B cell (primary cell): ENCODE measurements around the gene ERVFRD-1. TPM values are rescaled to one million over a fixed set of nuclear protein-coding genes. Genes with fewer than 3 reads are reported as not detected.

Experiments used
- ATAC-seq: fragments of 200-7000 bp; cut with Tn5 transposase; one replicate; pipeline ENCODE4 v1.10.0; 2021; ENCODE audit warnings: low read depth, mild to moderate bottlenecking, moderate number of reproducible peaks, moderate library complexity
- CTCF ChIA-PET: fragments of 350-600 bp; sonication (Branson Sonifier 250); formaldehyde crosslinking; loops from one replicate; lab custom pipeline; 2021; ENCODE audit warnings: antibody characterized with exemption, inconsistent platforms; lab: Charles Lee
- POLR2A ChIA-PET: fragments of 350-600 bp; sonication (Branson Sonifier 250); formaldehyde crosslinking; loops from one replicate; lab custom pipeline; 2021; ENCODE audit warnings: antibody characterized with exemption; lab: Charles Lee
- DNase-seq: peaks from one replicate; pipeline ENCODE4 v3.0.0; 2013
- H2AFZ ChIP-seq: 2 replicates; pipeline ENCODE4 v1.6.1; 2012; ENCODE audit warnings: mild to moderate bottlenecking, low read depth, low read length; ENCODE audit not compliant: insufficient read depth, poor library complexity, severe bottlenecking
- H3K27ac ChIP-seq, 2 donors: 1 replicate in 1 of 2; 2 replicates in 1 of 2; pipeline ENCODE4 v1.5.1; 2012 to 2013; ENCODE audit warnings: low read length in 2 of 2, mild to moderate bottlenecking in 2 of 2, moderate library complexity in 1 of 2
- H3K27me3 ChIP-seq, 4 experiments: fragments of 200-600 bp in 1 of 4; sonication (generic) in 1 of 4; replicated peaks in 1 of 4; 1 replicate in 2 of 4; 2 replicates in 2 of 4; pipeline versions ENCODE4 v1.6.1 to v1.7.0; 2013 to 2016; ENCODE audit warnings: low read length in 3 of 4, mild to moderate bottlenecking in 2 of 4, mixed read lengths in 1 of 4, moderate library complexity in 1 of 4; ENCODE audit not compliant: insufficient read depth in 4 of 4, control insufficient read depth in 3 of 4; ENCODE audit errors: control extremely low read depth in 1 of 4
- H3K36me3 ChIP-seq, 2 experiments: replicated peaks in 1 of 2; 1 replicate in 1 of 2; 2 replicates in 1 of 2; pipeline versions ENCODE4 v1.6.1 to v1.7.1; 2013; ENCODE audit warnings: low read length in 1 of 2; ENCODE audit not compliant: insufficient read depth in 2 of 2, control insufficient read depth in 1 of 2; ENCODE audit errors: control extremely low read depth in 1 of 2, extremely low read depth in 1 of 2
- H3K4me1 ChIP-seq, 2 donors: fragments of 200-600 bp in 1 of 2; sonication (generic) in 1 of 2; 1 replicate in 1 of 2; 2 replicates in 1 of 2; pipeline versions ENCODE4 v1.5.1 to v1.6.1; 2013 to 2017; ENCODE audit warnings: low read length in 2 of 2; ENCODE audit not compliant: control insufficient read depth in 2 of 2, insufficient read depth in 2 of 2
- H3K4me2 ChIP-seq: replicated peaks from 2 replicates; pipeline ENCODE3; 2012; ENCODE audit warnings: mild to moderate bottlenecking, low read depth, low read length; ENCODE audit not compliant: poor library complexity, severe bottlenecking
- H3K4me3 ChIP-seq, 5 experiments: fragments of 200-600 bp in 1 of 5; sonication (generic) in 1 of 5; 1 replicate in 3 of 5; 2 replicates in 2 of 5; pipeline versions ENCODE4 v1.5.1 to v1.7.0; 2011 to 2016; ENCODE audit warnings: low read length in 4 of 5, mild to moderate bottlenecking in 4 of 5, low read depth in 2 of 5, control low read depth in 1 of 5, moderate library complexity in 1 of 5; ENCODE audit not compliant: insufficient read depth in 1 of 5; ENCODE audit errors: control extremely low read depth in 1 of 5, extremely low read depth in 1 of 5
- H3K79me2 ChIP-seq: fragments of 200-600 bp; sonication (generic); one replicate; pipeline ENCODE4 v1.6.0; 2016; ENCODE audit warnings: low read length; ENCODE audit not compliant: control insufficient read depth, insufficient read depth
- H3K9ac ChIP-seq: fragments of 200-600 bp; sonication (generic); 2 replicates; pipeline ENCODE4 v1.6.1; 2017; ENCODE audit warnings: mild to moderate bottlenecking, low read length, moderate library complexity
- H3K9me3 ChIP-seq, 3 donors: one replicate each; pipeline versions ENCODE4 v1.6.1 to v1.7.1; 2013; ENCODE audit warnings: low read length in 2 of 3; ENCODE audit not compliant: control insufficient read depth in 2 of 3, insufficient read depth in 1 of 3; ENCODE audit errors: control extremely low read depth in 1 of 3
- H4K20me1 ChIP-seq: 2 replicates; pipeline ENCODE4 v1.6.0; 2012; ENCODE audit warnings: mild to moderate bottlenecking, low read length; ENCODE audit not compliant: insufficient read depth, control insufficient read depth, poor library complexity, severe bottlenecking
- H3K27ac Mint-ChIP-seq: one replicate; pipeline ENCODE4 v1.8.0; 2021; ENCODE audit warnings: mixed read lengths
- H3K27me3 Mint-ChIP-seq: one replicate; pipeline ENCODE4 v1.8.0; 2021; ENCODE audit warnings: mixed read lengths
- H3K4me1 Mint-ChIP-seq: one replicate; pipeline ENCODE4 v1.8.0; 2021; ENCODE audit warnings: mixed read lengths
- H3K4me3 Mint-ChIP-seq: one replicate; pipeline ENCODE4 v1.8.0; 2021; ENCODE audit warnings: mixed read lengths
- H3K9me3 Mint-ChIP-seq: one replicate; pipeline ENCODE4 v1.8.0; 2022; ENCODE audit warnings: mixed read lengths; ENCODE audit not compliant: insufficient read depth
- CTCF ChIP-seq: fragments of 200-600 bp; IDR thresholded peaks from one replicate; pipeline ENCODE4 v1.8.0; 2022; ENCODE audit warnings: antibody characterized with exemption, mild to moderate bottlenecking
- EZH2 ChIP-seq: IDR thresholded peaks from 2 replicates; pipeline ENCODE4 v1.6.1; 2012; ENCODE audit warnings: borderline replicate concordance, low read depth, mild to moderate bottlenecking, moderate library complexity, low read length; ENCODE audit not compliant: insufficient read depth, poor library complexity, severe bottlenecking
- WGBS: methylation state at CpG from one replicate; pipeline ENCODE4 v1.1.5; 2013; ENCODE audit warnings: missing lambda C conversion rate; ENCODE audit not compliant: insufficient coverage; 5-methylcytosine and 5-hydroxymethylcytosine counted together
- intact Hi-C: fragments of 100-400 bp; cut with micrococcal nuclease; formaldehyde crosslinking; loops from one replicate; pipeline ENCODE4 v1.10.0; 2022
- polyA plus RNA-seq: library from polyadenylated mRNA; depleted of rRNA; stranded (reverse); fragments of >200 nt; gene quantifications from 2 replicates; pipeline ENCODE4 v1.2.3, GENCODE V29; 2012
- total RNA-seq, 2 donors: library from RNA; stranded (reverse); fragments of 120-200 nt in 1 of 2; gene quantifications; 1 replicate in 1 of 2; 2 replicates in 1 of 2; pipeline versions ENCODE4 v1.2.3 to v1.2.4, GENCODE V29; 2013 to 2022

The ERVFRD-1 gene
- total and polyA plus RNA-seq, 2 donors (not counting 1 experiment from before 2014, with no cell fraction given) = not detected

GRCh38 chr6:11129908-11130565 lies 18.5 kb upstream of the ERVFRD-1 start:
- TF ChIP-seq EZH2 = no peak
- no peak for TF ChIP-seq CTCF
- no CpG with 5 or more reads among the region's 1 CpG for WGBS
- Histone ChIP-seq H4K20me1 (no peaks in the 10 kb centered on the region), H3K4me1 (peaks cover 7 to 9% of the 10 kb centered on the region in 2 donors), H3K4me3 (no peak overlapping the region), H3K27ac (no peak overlapping the region), H3K36me3 (peaks cover 0 to under 1% of the 10 kb centered on the region in 2 experiments), H2AFZ (no peak overlapping the region), H3K9me3 (no peaks in the 10 kb centered on the region), H3K9ac (no peak overlapping the region), H3K4me2 (no peak overlapping the region), H3K79me2 (peaks cover 16% of the 10 kb centered on the region), H3K27me3 (no peaks in the 10 kb centered on the region)
- DNase-seq (no peak), ATAC-seq (no peak)
- H3K27ac Mint-ChIP-seq = no peak overlapping the region
- ChIA-PET CTCF (interaction anchor here (1.0 to 1.2 kb wide), 2 partner anchors 13 to 363 kb away, joined by 4 to 5 read pairs; no protein-coding TSS in a partner anchor), POLR2A (no interaction called here)
- H3K4me1 Mint-ChIP-seq = peaks cover 19% of the 10 kb centered on the region
- H3K27me3 Mint-ChIP-seq = no peaks in the 10 kb centered on the region
- intact Hi-C loops = no loop called here
- H3K9me3 Mint-ChIP-seq = no peaks in the 10 kb centered on the region
- no peak overlapping the region for H3K4me3 Mint-ChIP-seq

GRCh38 chr6:11128608-11129007 lies 17.1 kb upstream of the ERVFRD-1 start:
- peaks cover 11% of the 10 kb centered on the region for H3K4me1 Mint-ChIP-seq
- no peak overlapping the region for H3K4me3 ChIP-seq
- H3K9ac ChIP-seq = no peak overlapping the region
- ChIA-PET CTCF (no interaction called here), POLR2A (no interaction called here)
- H3K9me3 Mint-ChIP-seq = no peaks in the 10 kb centered on the region
- no peak overlapping the region for H3K27ac ChIP-seq
- no peak for ATAC-seq
- no peaks in the 10 kb centered on the region for H3K9me3 ChIP-seq
- H3K4me1 ChIP-seq = peaks cover 4 to 6% of the 10 kb centered on the region in 2 donors
- no peaks in the 10 kb centered on the region for H3K27me3 ChIP-seq
- H3K27ac Mint-ChIP-seq = no peak overlapping the region
- peaks cover 16% of the 10 kb centered on the region for H3K79me2 ChIP-seq
- no peaks in the 10 kb centered on the region for H3K36me3 ChIP-seq
- intact Hi-C loops = no loop called here
- H3K27me3 Mint-ChIP-seq = no peaks in the 10 kb centered on the region
- no peak for DNase-seq
- H3K4me3 Mint-ChIP-seq = no peak overlapping the region
- no CpG with 5 or more reads among the region's 2 CpGs for whole genome bisulfite sequencing
- H3K4me2 ChIP-seq = no peak overlapping the region
- no peak overlapping the region for H2AFZ ChIP-seq
- no peak for TF ChIP-seq CTCF
- no peak for TF ChIP-seq EZH2
- no peaks in the 10 kb centered on the region for H4K20me1 ChIP-seq
